ENCODE data around the gene APC.
"Not testable (repeated sequence)": the region's sequence is repeated elsewhere in the genome, so short reads cannot be mapped to it uniquely, and the experiment has no call there.

Gene APC

GRCh38 chr5:112860571-112860928 is 122.9 kb downstream of the APC start:
- H3K36me3 ChIP-seq (ENCODE audit: control insufficient read depth, insufficient read depth, low read length, severe bottlenecking): peaks cover 27% of the 10 kb centered on the region

GRCh38 chr5:112860929-112861637 is 123.4 kb downstream of the APC start, which contains the start of gene SRP19:
SRP19 (plus strand) TSS chr5:112861287; CDS start chr5:112861377, 90 bp downstream.
- DNase-seq (ENCODE audit: low read depth): peak; percentile 100
- H3K9ac ChIP-seq (ENCODE audit: low read length): peak within 1 kb of the TSS; percentile 99
- H3K9me3 ChIP-seq (ENCODE audit: control insufficient read depth, low read length): no peaks in the 10 kb centered on the region
- H3K4me3 ChIP-seq (ENCODE audit: low read length): peak within 1 kb of the TSS; percentile 99
- H3K36me3 ChIP-seq (ENCODE audit: control insufficient read depth, insufficient read depth, low read length, severe bottlenecking): peaks cover 32% of the 10 kb centered on the region
- no peaks in the 10 kb centered on the region for H3K27me3 ChIP-seq (replicated peaks; ENCODE audit: control insufficient read depth, insufficient read depth, low read length)
- H3K4me1 ChIP-seq (ENCODE audit: control insufficient read depth, insufficient read depth, low read length): peaks cover 45% of the 10 kb centered on the region

More at GRCh38 chr5:112860571-112860928, 122.9 kb downstream of the APC start:
- Histone ChIP-seq H3K9ac (ENCODE audit: low read length) (peak overlapping the region; percentile 99), H3K4me1 (ENCODE audit: control insufficient read depth, insufficient read depth, low read length) (peaks cover 48% of the 10 kb centered on the region), H3K4me3 (ENCODE audit: low read length) (peak overlapping the region; percentile 99)
- DNase-seq (ENCODE audit: low read depth); H3K27me3 ChIP-seq (replicated peaks; ENCODE audit: control insufficient read depth, insufficient read depth, low read length); H3K9me3 ChIP-seq (ENCODE audit: control insufficient read depth, low read length): not testable (repeated sequence)

- peaks cover 40% of the 10 kb centered on the region for H3K4me1 ChIP-seq (ENCODE audit: control insufficient read depth, insufficient read depth, low read length)
- H3K9me3 ChIP-seq (ENCODE audit: control insufficient read depth, low read length): no peaks in the 10 kb centered on the region
- peak overlapping the region; percentile 99 for H3K9ac ChIP-seq (ENCODE audit: low read length)
- H3K27me3 ChIP-seq (replicated peaks; ENCODE audit: control insufficient read depth, insufficient read depth, low read length): no peaks in the 10 kb centered on the region
- H3K4me3 ChIP-seq (ENCODE audit: low read length): peak overlapping the region; percentile 99
- DNase-seq (ENCODE audit: low read depth): peak; percentile 51
- H3K36me3 ChIP-seq (ENCODE audit: control insufficient read depth, insufficient read depth, low read length, severe bottlenecking): peaks cover 37% of the 10 kb centered on the region
Observed at GRCh38 chr5:112861638-112861985, 123.9 kb downstream of the APC start.

GRCh38 chr5:112862085-112862484 is 124.4 kb downstream of the APC start:
- DNase-seq (ENCODE audit: low read depth): no peak

GRCh38 chr5:112863549-112863948 is 125.9 kb downstream of the APC start:
- H3K9ac ChIP-seq (ENCODE audit: low read length): peak overlapping the region; percentile 18
- no peaks in the 10 kb centered on the region for H3K27me3 ChIP-seq (replicated peaks; ENCODE audit: control insufficient read depth, insufficient read depth, low read length)
- DNase-seq (ENCODE audit: low read depth): no peak
- peaks cover 27% of the 10 kb centered on the region for H3K4me1 ChIP-seq (ENCODE audit: control insufficient read depth, insufficient read depth, low read length)
- no peaks in the 10 kb centered on the region for H3K9me3 ChIP-seq (ENCODE audit: control insufficient read depth, low read length)
- peaks cover 56% of the 10 kb centered on the region for H3K36me3 ChIP-seq (ENCODE audit: control insufficient read depth, insufficient read depth, low read length, severe bottlenecking)
- peak overlapping the region; percentile 99 for H3K4me3 ChIP-seq (ENCODE audit: low read length)

More at GRCh38 chr5:112862085-112862484, 124.4 kb downstream of the APC start:
- Histone ChIP-seq H3K9ac (ENCODE audit: low read length) (peak overlapping the region; percentile 99), H3K27me3 (replicated peaks; ENCODE audit: control insufficient read depth, insufficient read depth, low read length) (no peaks in the 10 kb centered on the region), H3K36me3 (ENCODE audit: control insufficient read depth, insufficient read depth, low read length, severe bottlenecking) (peaks cover 42% of the 10 kb centered on the region), H3K9me3 (ENCODE audit: control insufficient read depth, low read length) (no peaks in the 10 kb centered on the region), H3K4me3 (ENCODE audit: low read length) (peak overlapping the region; percentile 99), H3K4me1 (ENCODE audit: control insufficient read depth, insufficient read depth, low read length) (peaks cover 40% of the 10 kb centered on the region)

- Histone ChIP-seq H3K9me3 (ENCODE audit: control insufficient read depth, low read length) (no peaks in the 10 kb centered on the region), H3K4me3 (ENCODE audit: low read length) (no peak overlapping the region), H3K27me3 (replicated peaks; ENCODE audit: control insufficient read depth, insufficient read depth, low read length) (no peaks in the 10 kb centered on the region), H3K4me1 (ENCODE audit: control insufficient read depth, insufficient read depth, low read length) (peaks cover 27% of the 10 kb centered on the region), H3K9ac (ENCODE audit: low read length) (no peak overlapping the region), H3K36me3 (ENCODE audit: control insufficient read depth, insufficient read depth, low read length, severe bottlenecking) (peaks cover 71% of the 10 kb centered on the region)
- peak; percentile 6 for DNase-seq (ENCODE audit: low read depth)
Observed at GRCh38 chr5:112865128-112865527, 127.4 kb downstream of the APC start.

GRCh38 chr5:112866739-112867138 is 129.1 kb downstream of the APC start:
- Histone ChIP-seq H3K4me3 (ENCODE audit: low read length) (no peak overlapping the region), H3K4me1 (ENCODE audit: control insufficient read depth, insufficient read depth, low read length) (peaks cover 31% of the 10 kb centered on the region), H3K9me3 (ENCODE audit: control insufficient read depth, low read length) (no peaks in the 10 kb centered on the region), H3K9ac (ENCODE audit: low read length) (no peak overlapping the region), H3K36me3 (ENCODE audit: control insufficient read depth, insufficient read depth, low read length, severe bottlenecking) (peaks cover 75% of the 10 kb centered on the region), H3K27me3 (replicated peaks; ENCODE audit: control insufficient read depth, insufficient read depth, low read length) (no peaks in the 10 kb centered on the region)
- DNase-seq (ENCODE audit: low read depth): no peak

GRCh38 chr5:112867411-112867810 is 129.7 kb downstream of the APC start:
- H3K36me3 ChIP-seq (ENCODE audit: control insufficient read depth, insufficient read depth, low read length, severe bottlenecking): peaks cover 75% of the 10 kb centered on the region
- peaks cover 34% of the 10 kb centered on the region for H3K4me1 ChIP-seq (ENCODE audit: control insufficient read depth, insufficient read depth, low read length)
- no peak overlapping the region for H3K9ac ChIP-seq (ENCODE audit: low read length)
- no peaks in the 10 kb centered on the region for H3K27me3 ChIP-seq (replicated peaks; ENCODE audit: control insufficient read depth, insufficient read depth, low read length)
- no peaks in the 10 kb centered on the region for H3K9me3 ChIP-seq (ENCODE audit: control insufficient read depth, low read length)
- DNase-seq (ENCODE audit: low read depth): no peak
- no peak overlapping the region for H3K4me3 ChIP-seq (ENCODE audit: low read length)

- Histone ChIP-seq H3K4me1 (ENCODE audit: control insufficient read depth, insufficient read depth, low read length) (peaks cover 17% of the 10 kb centered on the region), H3K36me3 (ENCODE audit: control insufficient read depth, insufficient read depth, low read length, severe bottlenecking) (peaks cover 57% of the 10 kb centered on the region), H3K4me3 (ENCODE audit: low read length) (no peak overlapping the region), H3K9me3 (ENCODE audit: control insufficient read depth, low read length) (no peaks in the 10 kb centered on the region), H3K9ac (ENCODE audit: low read length) (no peak overlapping the region), H3K27me3 (replicated peaks; ENCODE audit: control insufficient read depth, insufficient read depth, low read length) (no peaks in the 10 kb centered on the region)
- no peak for DNase-seq (ENCODE audit: low read depth)
Observed at GRCh38 chr5:112869948-112870347, 132.3 kb downstream of the APC start.

- H3K4me3 ChIP-seq (ENCODE audit: low read length): no peak overlapping the region
Observed at GRCh38 chr5:112870966-112871365, 133.3 kb downstream of the APC start.

GRCh38 chr5:112876362-112876761 is 138.7 kb downstream of the APC start:
- Histone ChIP-seq H3K4me1 (ENCODE audit: control insufficient read depth, insufficient read depth, low read length) (peaks cover 18% of the 10 kb centered on the region), H3K9me3 (ENCODE audit: control insufficient read depth, low read length) (no peaks in the 10 kb centered on the region), H3K9ac (ENCODE audit: low read length) (peak overlapping the region; percentile 1), H3K4me3 (ENCODE audit: low read length) (no peak overlapping the region), H3K27me3 (replicated peaks; ENCODE audit: control insufficient read depth, insufficient read depth, low read length) (no peaks in the 10 kb centered on the region), H3K36me3 (ENCODE audit: control insufficient read depth, insufficient read depth, low read length, severe bottlenecking) (peaks cover 47% of the 10 kb centered on the region)
- no peak for DNase-seq (ENCODE audit: low read depth)

More at GRCh38 chr5:112870966-112871365, 133.3 kb downstream of the APC start:
- Histone ChIP-seq H3K9me3 (ENCODE audit: control insufficient read depth, low read length) (no peaks in the 10 kb centered on the region), H3K27me3 (replicated peaks; ENCODE audit: control insufficient read depth, insufficient read depth, low read length) (no peaks in the 10 kb centered on the region), H3K36me3 (ENCODE audit: control insufficient read depth, insufficient read depth, low read length, severe bottlenecking) (peaks cover 53% of the 10 kb centered on the region), H3K4me1 (ENCODE audit: control insufficient read depth, insufficient read depth, low read length) (peaks cover 19% of the 10 kb centered on the region), H3K9ac (ENCODE audit: low read length) (no peak overlapping the region)
- DNase-seq (ENCODE audit: low read depth): peak; percentile 65

GRCh38 chr5:112878101-112878500 is 140.4 kb downstream of the APC start:
- H3K27me3 ChIP-seq (replicated peaks; ENCODE audit: control insufficient read depth, insufficient read depth, low read length): no peaks in the 10 kb centered on the region
- no peak overlapping the region for H3K4me3 ChIP-seq (ENCODE audit: low read length)
- H3K36me3 ChIP-seq (ENCODE audit: control insufficient read depth, insufficient read depth, low read length, severe bottlenecking): peaks cover 62% of the 10 kb centered on the region
- H3K9ac ChIP-seq (ENCODE audit: low read length): no peak overlapping the region
- DNase-seq (ENCODE audit: low read depth): no peak
- peaks cover 8% of the 10 kb centered on the region for H3K4me1 ChIP-seq (ENCODE audit: control insufficient read depth, insufficient read depth, low read length)
- H3K9me3 ChIP-seq (ENCODE audit: control insufficient read depth, low read length): no peaks in the 10 kb centered on the region

All from adipocyte (in vitro differentiated cells).